Fibroblast of upper back skin (primary cell): Measurements from ENCODE around the gene MSI2.
A peak's percentile ranks its signal among the peaks of the same experiment; 100 is the strongest.

ENCODE experiments used
- DNase-seq: peaks from one replicate; pipeline ENCODE4 v3.0.0-alpha.2; 2013

Gene MSI2

DNA sequence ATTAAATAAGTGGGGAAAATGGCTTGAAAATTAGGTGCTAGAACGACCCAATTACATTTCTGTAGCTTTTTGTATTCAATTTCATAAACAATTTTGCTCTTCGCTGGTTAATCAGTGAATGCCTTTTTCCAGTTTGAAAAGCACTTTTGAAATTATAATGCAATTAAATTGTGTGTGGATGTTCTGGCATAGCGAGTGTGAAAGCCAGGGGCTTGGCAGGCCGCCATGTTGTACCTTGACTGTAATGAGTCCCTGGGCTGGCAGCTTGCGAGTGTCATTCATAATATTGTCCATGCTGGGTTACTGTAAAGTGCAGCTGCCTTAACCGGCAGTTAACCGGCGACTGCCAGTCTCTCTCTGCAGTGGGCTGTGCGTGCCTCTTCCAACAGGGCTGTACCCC, 310.9 kb downstream of the MSI2 start:
- no peak for DNase-seq

DNA sequence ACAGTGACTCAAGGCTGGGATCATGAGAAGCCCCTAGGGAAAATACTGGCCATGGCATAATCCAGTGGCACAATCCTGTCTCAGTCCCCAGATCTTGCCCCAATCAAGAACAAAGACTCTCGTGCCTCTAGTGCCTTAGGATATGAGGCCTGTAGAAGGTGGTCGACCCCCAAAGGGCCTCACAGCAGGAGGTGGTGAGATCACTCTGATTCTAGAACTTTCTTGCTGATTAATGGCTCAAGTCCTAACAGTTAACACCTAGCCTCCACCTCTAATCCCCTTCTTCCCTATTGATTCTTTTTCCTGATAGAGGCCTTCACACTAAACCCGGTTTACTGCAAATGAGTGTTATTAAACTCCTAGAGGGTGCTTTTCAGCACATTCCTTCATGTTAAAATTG, 312.0 kb downstream of the MSI2 start:
- DNase-seq: no peak

DNA sequence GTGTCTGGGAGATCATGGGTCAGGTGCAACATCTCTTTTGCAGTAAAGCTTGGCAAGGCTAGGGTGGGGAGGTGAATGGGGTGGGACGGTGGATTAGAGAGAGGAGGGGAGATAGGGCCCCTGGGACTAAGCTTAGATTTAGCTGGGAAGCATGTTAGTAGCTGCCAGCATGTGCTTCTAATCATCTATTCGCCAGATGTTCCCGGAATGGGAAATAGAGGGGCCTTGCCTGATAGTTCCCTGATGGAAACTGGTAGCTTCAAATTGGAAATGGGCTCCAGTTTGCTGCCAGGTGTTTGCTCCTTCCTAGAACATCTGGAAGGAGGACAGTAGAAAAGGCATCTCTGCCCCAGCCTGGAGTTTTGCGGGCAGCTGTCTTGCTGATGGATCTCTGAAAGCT, 312.7 kb downstream of the MSI2 start:
- DNase-seq: no peak

DNA sequence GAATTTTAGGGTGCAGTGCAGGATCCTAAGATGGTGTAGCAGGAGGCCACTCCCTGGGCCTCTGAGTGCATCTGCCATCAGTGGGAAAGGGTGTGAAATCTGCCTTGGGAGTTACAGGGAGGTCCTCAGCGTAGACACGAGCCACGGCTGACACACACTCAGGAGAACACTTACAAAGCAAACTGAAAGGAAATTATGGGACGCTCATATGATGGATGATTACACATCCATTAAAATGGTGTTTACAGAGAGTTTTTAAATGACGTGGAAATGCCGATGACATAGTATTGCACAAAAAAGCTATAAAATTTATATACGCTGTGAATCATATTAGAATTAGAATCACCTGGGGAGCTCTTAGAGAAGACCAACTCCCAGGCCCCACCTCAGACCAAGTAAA, 313.5 kb downstream of the MSI2 start:
- no peak for DNase-seq

DNA sequence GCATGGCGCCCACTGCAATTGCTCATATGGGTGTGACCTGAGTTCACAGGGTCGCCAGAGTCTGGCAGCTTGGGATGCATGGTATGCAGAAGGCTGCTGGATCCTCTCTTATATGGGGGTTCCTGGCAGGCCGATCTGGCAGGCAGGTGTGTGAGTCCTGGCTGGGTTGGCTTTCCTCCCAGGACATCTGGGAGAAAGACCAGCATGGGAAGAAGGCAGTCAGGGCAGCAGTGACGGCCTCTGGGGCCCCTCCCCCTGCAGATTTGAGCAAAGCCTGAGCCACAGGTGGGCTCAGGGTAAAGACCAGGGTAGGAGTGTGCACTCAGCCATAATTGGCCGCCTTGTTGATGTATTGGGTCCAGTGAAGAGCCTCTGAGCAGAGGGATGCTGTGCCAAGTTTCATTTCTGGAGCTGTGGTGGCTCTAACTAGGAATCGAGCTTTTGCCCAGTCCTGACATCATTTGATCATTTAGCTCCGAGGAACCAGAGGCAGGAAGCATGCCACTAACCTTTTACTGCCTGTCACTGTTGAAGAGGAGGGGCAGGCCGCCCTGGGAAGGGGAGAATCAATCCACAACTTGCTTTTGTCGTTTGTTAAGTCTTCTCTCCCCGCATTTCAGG, 314.5 kb downstream of the MSI2 start:
- no peak for DNase-seq

DNA sequence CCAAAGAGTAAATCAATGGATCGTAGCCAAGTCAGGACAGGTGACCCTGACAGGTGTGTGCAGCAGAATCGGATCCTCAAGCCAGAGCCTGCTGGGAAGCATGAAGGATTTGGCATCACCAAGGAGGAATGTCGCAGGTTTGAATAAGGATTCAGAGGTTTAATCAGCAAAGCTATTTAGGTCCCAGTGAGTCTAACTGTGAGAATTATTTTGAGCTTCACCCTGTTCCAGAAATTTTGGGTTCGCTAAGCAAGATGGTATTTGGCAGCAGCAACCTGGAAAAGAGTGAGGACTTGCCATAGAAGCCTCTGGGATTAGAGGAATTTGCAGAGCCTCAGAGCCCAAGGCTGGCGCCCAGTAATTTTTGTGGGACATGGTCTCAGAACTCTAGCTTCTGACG, 315.7 kb downstream of the MSI2 start:
- no peak for DNase-seq

DNA sequence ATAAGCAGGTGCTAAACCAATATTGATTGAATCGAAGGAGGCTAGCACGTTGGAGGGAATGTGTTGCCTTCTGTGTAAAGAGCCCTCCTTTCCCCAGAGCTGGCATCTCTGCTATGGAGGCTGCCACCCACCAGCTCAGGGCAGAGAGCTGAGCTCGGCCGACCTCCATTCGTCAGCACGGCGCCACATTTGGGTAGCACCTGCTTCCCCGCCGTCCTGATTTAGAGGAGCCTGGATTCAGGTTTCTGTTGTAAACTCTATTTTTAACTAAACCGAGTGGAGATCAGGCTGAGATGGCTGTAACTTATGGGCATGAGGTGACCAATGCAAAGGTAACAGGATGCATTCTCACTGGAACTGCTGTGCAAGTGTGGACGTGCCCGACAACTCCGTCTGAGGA, 316.3 kb downstream of the MSI2 start:
- DNase-seq: no peak

DNA sequence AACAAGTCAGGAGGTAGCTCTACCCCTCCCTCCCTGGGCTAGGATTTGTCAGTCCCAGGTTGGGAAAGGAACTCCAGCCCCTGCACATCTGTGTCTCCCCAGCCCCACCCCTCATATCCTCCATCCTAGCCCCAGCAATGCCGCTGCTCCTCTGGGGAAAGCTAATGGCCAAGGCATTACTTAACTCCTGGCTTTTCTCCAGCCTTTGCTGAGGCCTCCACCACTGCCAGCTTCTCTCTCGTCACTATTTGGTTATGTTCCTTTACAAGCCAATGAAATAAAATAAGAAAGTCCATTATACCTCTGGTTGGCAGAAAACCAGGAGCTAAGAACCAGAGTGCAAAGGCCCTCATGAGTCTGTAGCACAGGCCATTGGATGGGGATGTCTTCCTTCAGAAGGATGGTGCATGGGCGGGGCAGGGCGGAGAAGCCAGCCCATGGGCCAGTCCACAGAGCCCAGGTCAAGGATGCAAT, 317.8 kb downstream of the MSI2 start:
- peak; percentile 35 for DNase-seq

DNA sequence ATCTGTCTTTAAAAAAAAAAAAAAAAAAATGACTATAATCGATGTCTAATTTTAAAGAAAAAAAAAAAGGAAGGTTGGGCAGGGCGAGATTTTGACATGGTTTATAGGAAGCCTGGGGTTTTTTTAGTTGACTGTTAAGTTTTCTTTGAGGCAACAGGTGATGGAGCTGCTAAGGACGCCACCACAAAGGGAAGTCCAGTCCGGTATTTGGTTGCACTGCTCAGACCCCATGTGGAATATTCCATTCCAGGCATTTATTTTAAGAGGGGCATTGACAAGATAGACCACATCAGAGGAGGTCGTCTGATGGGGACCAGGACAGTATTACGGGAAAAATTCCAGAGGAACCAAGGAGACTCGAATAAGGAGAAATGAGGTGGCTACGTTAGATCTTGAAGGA, 320.4 kb downstream of the MSI2 start:
- no peak for DNase-seq

DNA sequence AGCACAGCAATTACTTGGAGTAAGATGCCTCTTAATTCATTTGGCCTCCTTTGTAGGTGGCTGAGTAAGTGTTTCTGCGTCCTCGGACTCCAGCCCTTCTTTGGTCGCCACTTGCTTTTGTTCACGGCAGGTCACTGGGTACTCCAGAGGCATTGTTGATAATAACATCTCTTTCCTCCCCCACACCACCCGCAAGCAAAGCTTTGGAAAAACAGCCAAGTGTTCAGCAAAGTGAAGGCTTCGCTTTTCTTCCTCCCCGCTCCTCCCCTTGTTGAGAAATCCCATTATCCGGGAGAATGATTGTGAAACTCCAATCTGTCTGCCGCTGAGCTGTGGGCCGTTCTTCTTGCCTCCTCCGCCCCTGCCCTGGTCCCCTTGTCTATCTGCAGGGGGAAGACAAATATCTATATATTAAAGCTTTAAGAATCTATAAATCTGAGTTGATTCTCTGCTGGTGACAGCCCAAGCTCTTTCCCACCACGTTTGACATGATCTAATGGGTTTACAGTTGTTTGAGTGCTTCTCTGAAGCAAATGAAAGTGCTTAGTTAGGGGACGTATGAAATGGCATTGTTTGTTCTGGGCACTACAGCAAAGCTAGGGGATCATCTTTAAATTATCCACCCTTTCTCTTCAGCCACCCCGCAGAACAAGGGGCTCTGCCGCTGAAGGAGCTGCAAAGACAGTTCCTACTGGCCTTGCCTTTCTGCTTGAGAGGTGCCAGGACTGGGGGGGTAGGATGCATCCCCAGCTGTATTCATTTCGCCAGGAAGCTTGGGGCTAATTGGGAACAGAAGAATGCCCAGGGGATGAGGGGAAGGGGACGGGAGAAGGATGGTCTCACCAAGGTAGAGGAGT, 321.7 kb downstream of the MSI2 start:
- DNase-seq: peak; percentile 65

DNA sequence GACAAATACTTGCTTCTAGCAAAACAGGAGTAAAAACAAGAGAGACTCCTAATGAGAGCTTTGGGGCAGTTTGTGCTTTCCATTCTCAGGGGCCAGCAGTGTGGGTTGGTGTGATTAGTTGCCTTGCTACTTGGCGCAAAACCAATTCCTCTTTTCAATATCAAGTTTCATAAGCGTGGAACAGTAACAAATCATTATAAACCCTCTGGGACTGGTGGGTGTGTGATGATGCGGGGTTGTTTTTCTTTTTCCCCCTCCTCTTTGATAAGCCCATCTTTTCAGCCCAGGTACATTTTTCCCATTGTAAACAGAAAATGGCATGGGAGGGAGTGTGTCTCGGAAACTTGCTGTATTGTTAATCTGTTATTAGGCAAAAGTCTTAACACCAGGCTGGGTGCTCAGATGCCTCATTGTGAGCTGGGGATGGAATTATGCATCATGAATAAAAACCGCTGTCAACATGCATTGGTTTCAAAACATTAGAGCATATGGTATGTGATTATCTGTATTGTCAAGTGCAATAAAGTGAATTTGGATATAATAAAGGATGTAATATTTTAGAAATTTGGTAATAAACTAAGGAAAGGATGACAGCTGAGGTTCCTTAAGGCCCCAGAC, 322.4 kb downstream of the MSI2 start:
- peak; percentile 43 for DNase-seq

DNA sequence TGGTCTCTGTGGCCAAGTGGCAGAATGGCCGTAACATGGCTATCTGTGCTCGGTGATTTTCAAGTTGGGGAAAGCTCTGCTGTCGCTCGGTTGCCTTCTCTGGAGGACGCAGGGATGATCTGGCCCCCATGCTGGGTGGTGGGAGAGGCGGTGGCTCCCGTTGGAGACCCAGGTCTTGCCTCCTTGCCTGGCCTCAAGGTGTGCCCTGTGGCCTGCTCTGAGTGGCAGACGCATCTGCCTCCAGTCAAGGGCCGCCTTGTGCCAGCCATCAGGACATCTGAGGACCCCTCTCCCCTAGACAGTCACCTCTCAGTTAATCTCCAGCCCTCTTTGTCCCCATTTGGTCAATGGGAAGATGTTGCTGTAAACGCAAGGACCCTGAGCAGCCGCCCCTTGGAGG, 322.9 kb downstream of the MSI2 start:
- DNase-seq: no peak

DNA sequence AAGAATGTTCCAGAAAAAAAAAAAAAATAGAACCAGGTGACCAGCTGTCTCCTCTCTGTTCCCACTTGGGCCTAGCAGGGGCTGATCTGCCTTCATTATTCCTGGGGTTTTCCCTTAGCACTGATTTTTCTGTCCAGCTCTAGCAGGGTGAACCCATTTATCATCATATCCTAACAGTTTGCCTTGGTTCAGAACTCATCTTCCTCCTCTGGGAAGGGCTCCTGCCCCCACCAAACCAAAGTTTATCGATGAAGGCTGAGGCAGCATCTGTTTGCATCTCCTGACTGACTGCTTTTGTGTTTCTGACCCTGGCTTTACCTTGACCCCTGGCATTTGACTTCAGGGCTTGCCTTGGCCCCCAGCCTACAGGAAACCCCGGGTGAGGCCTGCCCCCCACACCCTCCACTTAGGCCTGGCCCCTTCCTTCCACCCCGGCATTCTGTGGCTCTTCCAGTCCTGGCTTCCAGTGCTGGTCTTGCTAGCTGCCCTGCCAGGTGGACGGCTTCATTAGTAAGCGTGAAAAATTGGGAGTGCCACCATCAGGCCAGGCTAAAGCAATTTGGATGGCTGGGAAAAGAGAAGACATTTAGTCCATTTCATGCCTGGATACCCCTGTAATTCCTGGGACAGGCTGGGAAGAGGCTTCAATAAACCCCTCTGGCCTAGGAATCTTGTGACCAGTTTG, 323.9 kb downstream of the MSI2 start:
- DNase-seq: no peak

DNA sequence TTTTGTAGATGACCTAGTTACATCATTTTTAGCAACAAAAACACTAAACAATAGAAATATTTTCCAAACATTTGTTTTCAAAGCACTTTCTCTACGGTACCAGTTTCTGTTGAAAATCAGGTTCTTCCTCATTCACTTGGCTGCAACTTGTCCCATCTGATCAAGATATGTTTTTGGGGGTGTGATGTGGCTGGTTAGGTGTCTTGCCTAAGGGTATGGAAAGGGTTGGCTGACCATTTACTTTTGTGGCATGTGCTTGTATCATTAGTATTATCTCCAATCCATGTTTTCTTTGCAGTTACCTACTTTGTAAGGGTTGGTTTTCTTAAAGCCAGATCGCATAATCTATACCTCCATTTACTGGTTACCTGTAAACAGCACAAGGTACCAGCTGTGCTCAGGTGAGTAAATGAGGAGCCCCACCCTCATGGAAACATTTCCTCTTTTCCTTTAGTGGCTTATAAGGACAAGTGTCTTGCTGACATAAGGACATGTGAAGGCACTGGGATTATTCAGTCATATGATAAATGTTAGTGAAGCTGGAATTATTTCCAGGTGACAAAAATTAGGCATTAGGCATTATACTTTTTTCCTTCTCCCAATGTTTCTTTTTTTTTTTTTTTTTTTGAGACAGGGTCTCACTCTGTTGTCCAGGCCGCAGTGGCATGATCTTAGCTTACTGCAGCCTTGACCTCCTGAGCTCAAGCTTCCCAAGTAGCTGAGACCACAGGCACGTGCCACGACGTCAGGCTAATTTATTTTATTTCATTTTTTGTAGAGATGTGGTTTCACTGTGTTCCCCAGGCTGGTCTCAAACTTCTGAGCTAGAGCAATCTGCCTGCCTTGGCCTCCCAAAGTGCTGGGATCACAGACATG, 326.8 kb downstream of the MSI2 start:
- no peak for DNase-seq

DNA sequence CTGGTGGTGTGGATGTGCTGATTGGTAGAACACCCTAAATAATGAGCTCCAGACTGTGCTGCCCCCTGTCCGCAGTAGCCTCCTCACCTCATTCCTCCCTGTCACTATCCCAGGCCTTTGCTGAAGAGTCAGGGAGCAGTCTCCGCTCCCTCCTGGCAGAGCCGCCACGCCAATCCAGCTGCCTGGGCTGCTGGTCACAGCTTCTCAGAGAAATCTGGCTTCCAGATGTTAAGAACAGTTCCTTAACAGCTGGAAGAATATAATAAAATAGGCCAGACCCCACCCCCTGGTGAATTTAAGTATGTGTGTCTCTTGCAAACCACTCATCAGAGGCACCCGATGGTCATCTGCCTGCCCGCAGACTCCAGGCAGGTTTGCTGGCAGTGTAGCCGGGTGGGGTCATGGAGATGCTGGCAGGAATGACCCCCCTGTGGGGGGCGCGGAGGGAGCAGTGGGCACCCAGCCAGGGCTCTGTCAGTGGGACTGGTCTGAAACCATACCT, 327.8 kb downstream of the MSI2 start:
- DNase-seq: peak; percentile 57

DNA sequence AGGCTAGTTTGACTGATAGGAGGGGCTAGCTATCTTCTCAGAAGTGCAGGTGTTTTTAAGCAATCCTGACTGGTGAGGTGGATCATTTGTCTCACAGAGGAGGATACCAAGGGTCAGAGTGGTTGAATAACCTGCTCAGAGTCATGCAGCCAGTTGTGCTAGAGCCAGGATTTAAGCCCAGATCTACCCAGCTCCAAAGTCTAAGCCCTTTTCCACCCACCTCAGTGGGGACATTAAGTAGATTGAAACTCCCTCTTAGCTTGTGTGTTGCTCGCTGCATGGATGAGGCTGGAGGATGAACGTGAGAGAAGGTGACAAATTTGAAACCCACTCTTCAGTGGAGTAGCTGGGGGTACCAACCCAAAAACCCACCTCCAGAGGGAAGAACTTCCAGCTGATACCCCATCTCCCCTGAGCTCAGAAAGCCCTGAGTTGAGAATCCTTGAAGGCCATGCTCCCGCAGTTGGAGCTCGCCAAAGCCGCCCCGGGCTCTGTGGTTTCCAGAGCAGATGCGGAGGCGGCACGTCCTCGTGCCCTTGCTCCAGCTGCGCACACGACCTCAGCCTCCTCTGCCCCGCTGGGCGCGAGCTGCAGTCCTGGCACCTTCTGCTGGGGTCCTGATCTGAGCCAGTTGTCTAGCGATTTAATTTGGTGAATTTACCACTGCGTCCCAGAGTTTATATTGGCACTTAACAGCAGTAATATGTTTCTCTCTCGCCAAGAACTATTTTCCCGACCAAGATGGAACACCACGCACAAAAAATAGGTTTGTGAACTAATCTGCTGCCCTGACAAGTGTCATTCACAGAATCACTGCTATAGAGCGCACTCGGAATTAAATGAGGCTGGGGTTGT, 329.2 kb downstream of the MSI2 start:
- no peak for DNase-seq

DNA sequence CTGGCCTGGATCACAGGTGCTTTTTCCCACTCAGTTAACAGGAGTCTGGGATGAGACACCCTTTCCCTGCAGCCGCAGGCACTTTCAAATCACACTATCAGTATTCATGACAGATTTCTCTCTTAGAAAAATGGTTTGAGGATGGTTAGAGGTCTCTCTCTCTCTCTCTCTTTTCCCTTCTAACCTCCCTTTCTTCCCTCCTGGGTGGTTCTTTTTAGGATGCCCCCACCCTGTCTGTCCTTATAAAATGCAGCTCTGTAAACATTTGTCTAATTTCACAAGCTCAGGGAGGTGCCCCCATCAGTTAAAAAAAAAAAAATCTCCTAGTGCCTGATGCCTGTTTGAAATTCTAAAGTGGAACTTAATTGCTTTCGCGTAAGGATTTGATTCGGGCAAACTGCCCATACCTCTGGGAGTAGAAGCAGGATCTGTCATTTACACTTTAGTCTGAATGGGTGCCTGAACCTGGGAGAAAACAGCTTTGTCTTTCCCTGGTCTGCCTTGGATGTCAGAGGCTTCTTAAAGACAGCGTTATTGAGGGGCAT, 329.9 kb downstream of the MSI2 start:
- DNase-seq: no peak

DNA sequence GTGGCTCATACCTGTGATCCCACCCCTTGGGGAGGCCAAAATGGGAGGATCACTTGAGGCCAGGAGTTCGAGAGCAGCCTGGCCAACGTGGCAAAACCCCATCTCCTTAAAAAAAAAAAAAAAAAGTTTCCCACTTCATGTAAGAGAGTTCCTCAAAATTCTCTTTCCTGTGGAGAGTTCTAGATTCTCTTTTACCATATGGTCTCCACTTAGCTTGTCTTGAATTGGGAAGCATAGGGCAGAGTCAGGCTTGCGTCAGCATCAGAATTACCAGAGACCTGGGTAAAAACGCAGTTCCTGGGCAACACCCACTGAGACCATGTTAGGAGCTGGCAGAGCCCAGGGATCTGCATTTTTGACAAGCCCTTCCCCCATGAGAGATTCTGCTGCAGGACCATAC, 330.4 kb downstream of the MSI2 start:
- DNase-seq: no peak

DNA sequence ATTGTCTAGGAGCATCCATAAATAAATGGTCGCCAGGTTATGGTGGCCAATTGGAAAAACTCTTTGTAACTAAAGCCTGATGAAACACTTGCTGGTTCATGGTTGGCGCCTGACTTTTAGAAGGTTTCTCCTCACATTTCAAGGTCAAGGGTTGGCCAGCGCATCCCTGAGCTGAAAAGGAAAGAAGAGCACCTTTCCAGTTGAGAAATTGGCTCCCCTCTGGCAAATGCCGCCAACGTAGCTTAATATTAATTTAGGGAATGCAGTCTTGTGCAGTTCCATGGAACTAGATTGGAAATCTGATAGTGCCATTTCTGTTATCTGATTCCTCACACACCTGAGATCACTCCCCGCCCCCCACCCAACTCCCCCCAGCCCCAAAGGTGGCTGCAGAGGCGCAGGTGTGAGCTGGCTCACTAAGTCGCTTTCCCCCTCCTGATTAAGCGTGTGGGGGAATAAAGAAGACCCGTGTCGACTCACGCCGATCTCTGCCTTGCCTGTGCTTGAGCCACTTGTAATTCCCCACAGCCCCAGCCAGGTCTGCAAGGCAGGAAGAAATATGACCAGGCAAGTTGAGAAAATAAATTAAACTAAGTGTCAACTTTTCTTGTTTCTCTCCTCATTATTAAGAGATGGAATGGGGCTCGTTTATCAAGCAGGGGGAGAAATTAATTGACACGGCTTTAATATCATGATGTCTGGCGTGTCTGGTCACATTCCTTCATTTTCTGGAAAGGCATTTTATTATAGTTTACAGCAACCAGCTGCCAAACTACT, 331.1 kb downstream of the MSI2 start:
- no peak for DNase-seq

DNA sequence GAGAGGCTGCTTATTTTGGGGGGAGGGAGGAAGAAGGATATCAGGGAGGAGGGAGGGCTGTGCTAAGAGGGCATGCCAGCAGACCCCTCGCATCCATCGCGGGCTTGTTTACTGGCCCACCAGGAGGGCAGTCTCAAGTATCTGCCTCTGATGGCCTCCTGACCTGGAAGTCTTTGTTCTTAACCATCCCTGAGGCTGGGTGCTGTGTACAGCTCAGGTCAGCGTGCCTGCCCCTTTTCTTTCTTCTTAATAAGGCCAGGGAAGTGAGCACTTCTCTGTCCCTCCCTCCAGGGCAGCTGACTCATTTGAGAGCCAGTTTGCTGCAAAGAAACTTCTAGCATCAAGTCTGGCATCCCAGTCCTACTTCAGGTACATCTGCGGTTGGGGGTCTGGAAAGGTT, 331.8 kb downstream of the MSI2 start:
- no peak for DNase-seq
